ENCODE data around the gene SIVA1.

SIVA1 gene

DNA sequence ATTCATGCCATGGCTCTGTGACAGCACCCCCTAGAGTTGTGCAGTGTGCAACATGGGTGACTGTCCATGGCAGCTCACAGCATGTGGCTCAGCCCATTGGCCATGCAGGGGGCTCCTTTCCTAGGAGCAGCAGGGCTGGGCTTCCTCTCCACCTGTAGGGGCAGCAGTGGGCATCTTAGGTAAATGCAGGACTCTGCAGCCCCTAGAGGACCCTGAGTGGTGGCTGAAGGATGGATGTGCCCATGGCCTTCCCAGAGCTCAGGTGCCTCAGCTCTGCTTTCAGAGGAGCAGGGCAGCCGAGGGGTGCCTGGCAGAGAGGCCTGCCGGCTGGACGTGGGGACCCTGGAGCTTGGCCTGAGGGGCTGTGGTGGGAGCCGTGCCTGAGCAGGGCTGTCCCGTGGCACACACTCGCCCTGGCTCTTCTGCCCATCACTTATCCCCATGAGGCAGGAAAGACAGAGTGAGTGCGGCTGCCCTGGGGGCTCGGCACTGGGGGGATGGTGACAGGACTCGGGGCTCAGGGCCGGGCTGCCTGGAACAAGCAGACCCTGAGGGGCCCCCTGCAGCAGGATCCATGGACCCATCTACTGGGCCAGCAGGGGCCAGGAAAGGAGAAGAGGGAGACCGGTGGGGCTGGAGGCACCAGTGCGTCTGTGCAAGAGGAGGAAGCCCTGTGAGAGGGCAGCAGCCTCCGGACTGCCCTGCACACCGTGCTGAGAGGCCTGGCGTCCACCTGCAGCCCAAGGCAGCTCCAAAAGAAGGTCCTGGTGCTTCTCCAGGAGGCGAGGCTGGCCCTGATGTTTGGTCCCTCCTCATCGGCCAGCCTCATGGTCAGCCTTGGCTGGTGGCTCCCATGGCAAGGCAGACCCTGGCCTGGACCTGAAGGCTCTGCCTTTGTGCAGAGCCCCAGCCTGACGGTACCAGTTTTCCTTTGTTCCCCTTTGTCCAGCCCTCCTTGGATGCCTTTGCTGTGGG is 21.3 kb upstream of the SIVA1 start:
- DNase-seq (ENCODE audit: low read depth, low spot score) = no peak
- Histone ChIP-seq H3K4me3 (ENCODE audit: insufficient read length, low read depth) (no peak overlapping the region), H3K4me1 (ENCODE audit: insufficient read depth, insufficient read length) (peaks cover 12% of the 10 kb centered on the region), H3K9me3 (ENCODE audit: insufficient read depth, low read length) (no peaks in the 10 kb centered on the region), H3K36me3 (ENCODE audit: insufficient read depth, insufficient read length, low read length) (no peaks in the 10 kb centered on the region), H3K9ac (ENCODE audit: insufficient read length, low read depth) (no peak overlapping the region), H3K27me3 (ENCODE audit: insufficient read depth, insufficient read length) (no peaks in the 10 kb centered on the region)
- TF ChIP-seq YY1 (IDR thresholded peaks at IDR 0.05; ENCODE audit: insufficient read depth, insufficient read length) (no peak), ZNF274 (IDR thresholded peaks at IDR 0.05; ENCODE audit: low read depth, low read length) (no peak), SUZ12 (IDR thresholded peaks at IDR 0.05; ENCODE audit: extremely low read depth, insufficient read depth, insufficient read length) (no peak)

DNA sequence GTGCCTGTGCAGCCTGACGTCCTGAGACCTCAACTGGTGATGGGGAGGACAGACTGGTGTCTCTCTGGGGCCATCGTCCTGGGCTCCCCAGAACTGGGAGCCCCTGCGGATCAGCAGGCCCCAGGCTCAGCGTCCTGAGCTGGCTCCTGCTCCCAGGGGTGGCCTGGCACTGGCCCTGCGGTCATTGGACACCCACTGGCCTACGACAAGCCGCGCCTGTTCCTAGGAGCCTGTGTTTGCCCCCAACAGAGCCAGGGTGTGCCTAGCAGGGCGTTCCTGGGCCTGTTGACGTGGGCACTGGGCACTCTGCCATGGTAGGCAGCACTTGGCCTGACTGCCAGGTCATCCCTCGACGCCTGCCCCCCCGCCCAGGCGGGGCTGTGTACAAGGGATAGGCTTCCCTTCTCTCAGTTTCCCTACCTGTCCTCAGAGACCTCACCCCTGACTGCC is 20.6 kb upstream of the SIVA1 start:
- DNase-seq (ENCODE audit: low read depth, low spot score) = no peak
- TF ChIP-seq ZNF274 (IDR thresholded peaks at IDR 0.05; ENCODE audit: low read depth, low read length) = no peak
- H3K4me1 ChIP-seq (ENCODE audit: insufficient read depth, insufficient read length) = peaks cover 10% of the 10 kb centered on the region
- no peaks in the 10 kb centered on the region for H3K36me3 ChIP-seq (ENCODE audit: insufficient read depth, insufficient read length, low read length)
- no peaks in the 10 kb centered on the region for H3K27me3 ChIP-seq (ENCODE audit: insufficient read depth, insufficient read length)
- no peak overlapping the region for H3K9ac ChIP-seq (ENCODE audit: insufficient read length, low read depth)
- H3K4me3 ChIP-seq (ENCODE audit: insufficient read length, low read depth) = no peak overlapping the region
- H3K9me3 ChIP-seq (ENCODE audit: insufficient read depth, low read length) = no peaks in the 10 kb centered on the region

DNA sequence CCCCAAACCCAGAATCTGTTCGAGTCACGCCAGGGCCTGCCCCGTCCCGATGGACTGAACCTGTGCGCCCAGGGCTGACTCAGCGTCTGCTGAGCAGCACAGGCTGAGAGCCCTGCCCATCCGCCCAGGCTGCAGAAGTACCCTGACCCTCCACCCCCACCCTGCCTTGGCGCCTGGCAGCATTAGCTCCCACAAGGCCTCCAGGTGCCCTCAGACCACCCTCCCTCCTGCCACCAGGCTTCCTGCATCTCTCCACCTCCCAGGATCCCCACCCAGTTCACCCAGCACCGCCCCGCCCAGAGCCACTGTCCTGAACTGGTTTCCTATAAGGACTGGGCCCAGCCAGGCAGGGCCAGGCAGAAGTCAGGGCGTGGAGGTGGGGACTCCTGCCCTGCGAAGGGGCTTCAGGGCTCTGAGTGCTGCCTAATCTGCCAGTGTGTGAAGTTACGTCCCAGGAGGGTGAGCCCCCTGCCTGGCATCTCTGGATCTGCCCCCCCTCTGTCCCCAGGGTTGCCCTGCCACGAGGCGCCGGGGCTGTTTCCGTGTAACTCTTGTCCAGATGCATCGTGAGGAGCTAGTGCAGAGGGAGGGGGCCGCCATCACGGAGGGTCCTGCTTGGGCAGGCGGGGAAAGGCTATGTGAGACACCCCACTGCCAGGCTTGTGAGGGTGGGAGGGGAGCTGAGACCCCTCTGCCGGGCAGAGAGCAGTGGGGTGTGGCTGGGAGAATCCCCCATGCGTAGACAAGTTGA is 19.8 kb upstream of the SIVA1 start:
- no peak for DNase-seq (ENCODE audit: low read depth, low spot score)
- TF ChIP-seq ZNF274 (IDR thresholded peaks at IDR 0.05; ENCODE audit: low read depth, low read length) (no peak), SUZ12 (IDR thresholded peaks at IDR 0.05; ENCODE audit: extremely low read depth, insufficient read depth, insufficient read length) (no peak), YY1 (IDR thresholded peaks at IDR 0.05; ENCODE audit: insufficient read depth, insufficient read length) (no peak)
- Histone ChIP-seq H3K9me3 (ENCODE audit: insufficient read depth, low read length) (no peaks in the 10 kb centered on the region), H3K4me1 (ENCODE audit: insufficient read depth, insufficient read length) (peaks cover 10% of the 10 kb centered on the region), H3K4me3 (ENCODE audit: insufficient read length, low read depth) (no peak overlapping the region), H3K27me3 (ENCODE audit: insufficient read depth, insufficient read length) (no peaks in the 10 kb centered on the region), H3K9ac (ENCODE audit: insufficient read length, low read depth) (no peak overlapping the region), H3K36me3 (ENCODE audit: insufficient read depth, insufficient read length, low read length) (no peaks in the 10 kb centered on the region)

DNA sequence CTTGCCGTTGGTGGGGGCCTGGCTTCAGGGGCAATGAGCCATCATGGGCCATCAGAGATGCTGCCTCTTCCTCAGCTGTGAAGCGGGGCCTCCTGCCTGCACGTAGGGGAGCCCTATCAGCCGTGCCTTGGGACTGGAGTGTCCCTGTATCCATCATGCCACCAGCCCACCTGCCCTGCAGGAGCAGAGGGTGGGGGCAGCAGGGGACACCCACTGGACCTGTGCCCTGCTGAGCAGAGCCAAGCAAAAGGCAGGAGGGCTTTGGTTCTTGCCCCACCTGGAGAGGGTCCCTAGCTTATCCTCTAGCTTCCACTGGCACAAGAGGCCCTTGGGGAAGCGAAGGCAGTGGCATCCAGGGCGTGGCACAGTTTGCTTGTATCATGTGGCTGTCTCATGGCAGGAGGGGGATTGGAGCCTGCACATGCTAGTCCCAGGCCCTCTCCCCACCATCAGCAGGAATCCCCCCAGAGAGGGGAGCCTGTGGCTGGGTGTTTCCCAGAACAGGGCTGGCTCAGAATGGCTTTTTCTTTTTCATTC is 18.8 kb upstream of the SIVA1 start:
- Histone ChIP-seq H3K4me1 (ENCODE audit: insufficient read depth, insufficient read length) (peaks cover 10% of the 10 kb centered on the region), H3K9me3 (ENCODE audit: insufficient read depth, low read length) (no peaks in the 10 kb centered on the region), H3K9ac (ENCODE audit: insufficient read length, low read depth) (no peak overlapping the region), H3K27me3 (ENCODE audit: insufficient read depth, insufficient read length) (no peaks in the 10 kb centered on the region), H3K36me3 (ENCODE audit: insufficient read depth, insufficient read length, low read length) (no peaks in the 10 kb centered on the region), H3K4me3 (ENCODE audit: insufficient read length, low read depth) (no peak overlapping the region)
- no peak for TF ChIP-seq YY1 (IDR thresholded peaks at IDR 0.05; ENCODE audit: insufficient read depth, insufficient read length)
- TF ChIP-seq SUZ12 (IDR thresholded peaks at IDR 0.05; ENCODE audit: extremely low read depth, insufficient read depth, insufficient read length) = no peak
- no peak for TF ChIP-seq ZNF274 (IDR thresholded peaks at IDR 0.05; ENCODE audit: low read depth, low read length)
- DNase-seq (ENCODE audit: low read depth, low spot score) = no peak

DNA sequence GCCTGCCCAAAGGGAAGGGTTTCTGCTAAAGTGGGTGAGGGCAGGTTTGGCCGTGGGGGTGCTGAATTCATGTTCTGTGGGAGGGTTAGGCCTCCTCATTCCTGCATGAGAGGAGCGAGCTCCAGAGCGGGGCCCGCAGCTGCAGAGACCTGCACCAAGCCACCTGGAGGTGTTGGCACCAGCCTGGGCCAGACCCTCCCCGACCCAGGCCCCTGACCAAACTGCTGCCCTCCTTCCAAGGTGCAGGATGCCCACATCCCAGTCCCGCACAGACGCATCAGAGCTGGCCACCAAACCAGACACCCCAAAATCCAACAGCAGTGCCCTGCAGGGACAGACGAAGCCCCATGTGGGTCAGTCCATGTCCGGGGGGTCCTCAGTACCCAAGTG is 18.4 kb upstream of the SIVA1 start:
- peaks cover 10% of the 10 kb centered on the region for H3K4me1 ChIP-seq (ENCODE audit: insufficient read depth, insufficient read length)
- H3K27me3 ChIP-seq (ENCODE audit: insufficient read depth, insufficient read length) = no peaks in the 10 kb centered on the region
- no peak for DNase-seq (ENCODE audit: low read depth, low spot score)
- no peaks in the 10 kb centered on the region for H3K36me3 ChIP-seq (ENCODE audit: insufficient read depth, insufficient read length, low read length)
- no peak overlapping the region for H3K4me3 ChIP-seq (ENCODE audit: insufficient read length, low read depth)
- no peak for TF ChIP-seq ZNF274 (IDR thresholded peaks at IDR 0.05; ENCODE audit: low read depth, low read length)
- no peak for TF ChIP-seq YY1 (IDR thresholded peaks at IDR 0.05; ENCODE audit: insufficient read depth, insufficient read length)
- TF ChIP-seq SUZ12 (IDR thresholded peaks at IDR 0.05; ENCODE audit: extremely low read depth, insufficient read depth, insufficient read length) = no peak
- H3K9ac ChIP-seq (ENCODE audit: insufficient read length, low read depth) = no peak overlapping the region
- H3K9me3 ChIP-seq (ENCODE audit: insufficient read depth, low read length) = no peaks in the 10 kb centered on the region

DNA sequence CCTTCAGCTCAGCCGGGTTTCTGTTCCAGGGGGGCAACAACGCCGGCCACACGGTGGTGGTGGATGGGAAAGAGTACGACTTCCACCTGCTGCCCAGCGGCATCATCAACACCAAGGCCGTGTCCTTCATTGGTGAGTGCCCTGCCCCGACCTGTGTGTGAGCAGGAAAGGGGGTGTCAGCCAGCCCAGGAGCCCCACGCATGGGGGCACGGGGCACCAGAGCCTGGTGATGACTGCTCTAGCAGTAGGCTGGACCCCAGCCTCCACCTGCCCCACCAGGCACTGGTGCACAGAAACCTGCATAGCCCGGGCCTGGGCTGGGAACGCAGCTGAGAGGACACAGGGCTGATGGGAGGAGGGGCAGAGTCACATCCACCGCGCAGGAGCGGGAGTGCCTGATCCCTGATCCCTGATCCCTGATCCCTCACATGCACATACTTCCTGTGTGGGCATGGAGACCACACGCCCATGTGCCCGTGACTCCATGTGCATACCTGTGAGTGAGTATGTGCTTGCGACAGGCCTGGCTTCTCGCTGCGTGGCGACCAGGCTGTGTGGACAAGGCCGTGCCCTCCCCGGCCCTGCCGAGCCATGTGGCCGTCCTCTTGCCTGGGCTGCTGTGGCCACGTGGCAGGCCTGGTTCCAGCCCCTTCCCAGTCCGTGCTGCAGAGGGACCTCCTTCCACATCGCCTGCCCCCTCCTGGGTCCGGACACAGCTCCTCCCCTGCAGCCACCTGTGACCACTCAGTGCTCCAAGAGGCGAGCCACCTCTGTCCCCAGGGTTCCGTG is 17.8 kb upstream of the SIVA1 start:
- H3K4me3 ChIP-seq (ENCODE audit: insufficient read length, low read depth) = no peak overlapping the region
- no peak for DNase-seq (ENCODE audit: low read depth, low spot score)

More for the DNA sequence above, 17.8 kb upstream of the SIVA1 start:
- TF ChIP-seq ZNF274 (IDR thresholded peaks at IDR 0.05; ENCODE audit: low read depth, low read length) (no peak), SUZ12 (IDR thresholded peaks at IDR 0.05; ENCODE audit: extremely low read depth, insufficient read depth, insufficient read length) (no peak), YY1 (IDR thresholded peaks at IDR 0.05; ENCODE audit: insufficient read depth, insufficient read length) (no peak)
- Histone ChIP-seq H3K9me3 (ENCODE audit: insufficient read depth, low read length) (no peaks in the 10 kb centered on the region), H3K4me1 (ENCODE audit: insufficient read depth, insufficient read length) (peaks cover 12% of the 10 kb centered on the region), H3K36me3 (ENCODE audit: insufficient read depth, insufficient read length, low read length) (peaks cover 1% of the 10 kb centered on the region), H3K27me3 (ENCODE audit: insufficient read depth, insufficient read length) (no peaks in the 10 kb centered on the region), H3K9ac (ENCODE audit: insufficient read length, low read depth) (no peak overlapping the region)

All from NT2/D1 (cell line).